HEK293 (cell line): ENCODE data around the gene LDLRAD3.

Experiments
- OSR2 ChIP-seq: fragments of 450-650 bp; formaldehyde crosslinking; IDR thresholded peaks from 2 replicates; pipeline ENCODE4 v1.5.1; 2016; ENCODE audit warnings: missing biosample characterization, missing genetic modification characterization
- ZNF221 ChIP-seq: fragments of 450-650 bp; formaldehyde crosslinking; IDR thresholded peaks from 2 replicates; pipeline ENCODE4 v1.5.1; 2017; ENCODE audit warnings: missing biosample characterization, missing genetic modification characterization, borderline replicate concordance
- ZNF292 ChIP-seq: fragments of 450-650 bp; formaldehyde crosslinking; IDR thresholded peaks from 2 replicates; pipeline ENCODE4 v1.5.1; 2016; ENCODE audit warnings: low read depth, missing biosample characterization, missing genetic modification characterization, borderline replicate concordance
- ZNF311 ChIP-seq: fragments of 450-650 bp; formaldehyde crosslinking; IDR thresholded peaks from 2 replicates; pipeline ENCODE4 v1.5.1; 2017; ENCODE audit warnings: missing biosample characterization, missing genetic modification characterization, borderline replicate concordance
- TF ChIP-seq, protein P1 (sequence below): fragments of 450-650 bp; formaldehyde crosslinking; IDR thresholded peaks from 2 replicates; pipeline ENCODE4 v1.5.1; 2016; ENCODE audit warnings: missing biosample characterization, missing genetic modification characterization

- TF ChIP-seq ZNF311 (tag by site-specific recombination) (no peak), OSR2 (tag by site-specific recombination) (no peak), ZNF292 (tag by site-specific recombination) (no peak), ZNF221 (no peak)
- TF ChIP-seq, protein P1, sequence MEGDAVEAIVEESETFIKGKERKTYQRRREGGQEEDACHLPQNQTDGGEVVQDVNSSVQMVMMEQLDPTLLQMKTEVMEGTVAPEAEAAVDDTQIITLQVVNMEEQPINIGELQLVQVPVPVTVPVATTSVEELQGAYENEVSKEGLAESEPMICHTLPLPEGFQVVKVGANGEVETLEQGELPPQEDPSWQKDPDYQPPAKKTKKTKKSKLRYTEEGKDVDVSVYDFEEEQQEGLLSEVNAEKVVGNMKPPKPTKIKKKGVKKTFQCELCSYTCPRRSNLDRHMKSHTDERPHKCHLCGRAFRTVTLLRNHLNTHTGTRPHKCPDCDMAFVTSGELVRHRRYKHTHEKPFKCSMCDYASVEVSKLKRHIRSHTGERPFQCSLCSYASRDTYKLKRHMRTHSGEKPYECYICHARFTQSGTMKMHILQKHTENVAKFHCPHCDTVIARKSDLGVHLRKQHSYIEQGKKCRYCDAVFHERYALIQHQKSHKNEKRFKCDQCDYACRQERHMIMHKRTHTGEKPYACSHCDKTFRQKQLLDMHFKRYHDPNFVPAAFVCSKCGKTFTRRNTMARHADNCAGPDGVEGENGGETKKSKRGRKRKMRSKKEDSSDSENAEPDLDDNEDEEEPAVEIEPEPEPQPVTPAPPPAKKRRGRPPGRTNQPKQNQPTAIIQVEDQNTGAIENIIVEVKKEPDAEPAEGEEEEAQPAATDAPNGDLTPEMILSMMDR (tag by site-specific recombination), result no peak
Measured at GRCh38 chr11:36037031-36037430, 93.2 kb downstream of the LDLRAD3 start.
